Urothelium cell line (cell line): ENCODE measurements around the gene GSG1L.

ENCODE experiments used
- DNase-seq: peaks from one replicate; pipeline ENCODE4 v3.0.0; 2011; ENCODE audit warnings: low spot score, mixed read lengths
- FAIRE-seq: peaks from 2 replicates; lab custom pipeline; 2011; peaks lifted over from hg19 to GRCh38; lab: Jason Lieb, UNC

Gene GSG1L

DNA sequence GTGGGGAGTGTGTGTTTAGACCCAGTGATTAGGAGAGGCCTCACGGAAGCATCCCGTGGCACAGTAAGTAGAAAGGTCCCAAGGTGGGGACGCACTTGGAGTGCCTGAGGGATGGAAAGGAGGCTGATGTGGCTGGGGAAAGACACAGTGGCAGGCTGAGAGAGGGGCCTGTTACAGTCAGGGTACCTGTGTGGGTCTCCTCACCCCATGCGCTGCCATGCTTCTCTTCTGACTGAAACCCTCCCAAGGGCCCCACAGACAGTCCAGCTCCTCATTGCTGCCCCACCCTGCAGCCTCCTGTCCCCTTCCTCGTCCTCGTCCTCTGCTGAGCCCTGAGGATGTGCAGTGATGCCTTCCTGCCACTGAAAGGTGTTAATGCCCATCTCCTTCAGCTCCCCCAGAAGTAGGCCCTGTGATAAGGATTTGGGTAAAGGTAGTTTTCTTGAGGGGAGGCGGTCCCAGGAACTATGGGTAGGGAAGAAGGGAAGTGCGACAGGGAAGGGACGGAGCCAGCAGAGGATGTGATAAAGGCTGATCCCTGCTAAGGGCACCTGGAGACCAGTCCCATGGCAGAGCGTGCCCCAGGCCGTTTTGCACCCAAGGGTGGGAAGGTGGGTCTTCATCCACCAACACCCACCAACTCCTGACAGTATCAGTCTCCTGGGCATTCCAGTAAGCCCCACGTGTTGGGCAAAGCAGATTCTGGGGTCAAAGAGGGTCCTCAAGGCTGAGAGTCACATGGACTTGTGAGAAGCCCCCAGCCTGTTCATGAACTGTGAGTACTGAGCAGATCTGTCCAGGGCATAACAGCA lies 237.2 kb downstream of the GSG1L start:
- DNase-seq (no peak), FAIRE-seq (no peak)

DNA sequence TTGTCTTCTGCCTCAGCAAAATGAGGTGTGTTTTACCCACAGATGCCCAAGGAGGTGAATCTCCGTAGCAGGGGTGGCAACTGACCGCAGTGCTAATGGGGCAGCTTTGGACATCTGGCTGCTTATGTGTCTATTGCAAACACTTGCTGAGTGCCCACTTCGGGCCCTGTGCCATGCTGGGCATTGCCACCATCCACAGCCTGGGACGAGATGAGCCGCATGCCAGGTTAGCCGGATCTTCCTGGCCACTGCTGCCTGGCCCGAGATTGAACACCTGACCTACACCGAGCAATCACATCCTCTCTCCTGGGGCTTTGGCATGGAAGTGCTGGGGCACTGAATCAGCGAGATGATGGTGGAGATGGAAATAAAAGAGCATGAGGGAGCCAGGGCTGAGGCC lies 238.7 kb downstream of the GSG1L start:
- no peak for DNase-seq
- FAIRE-seq = no peak

DNA sequence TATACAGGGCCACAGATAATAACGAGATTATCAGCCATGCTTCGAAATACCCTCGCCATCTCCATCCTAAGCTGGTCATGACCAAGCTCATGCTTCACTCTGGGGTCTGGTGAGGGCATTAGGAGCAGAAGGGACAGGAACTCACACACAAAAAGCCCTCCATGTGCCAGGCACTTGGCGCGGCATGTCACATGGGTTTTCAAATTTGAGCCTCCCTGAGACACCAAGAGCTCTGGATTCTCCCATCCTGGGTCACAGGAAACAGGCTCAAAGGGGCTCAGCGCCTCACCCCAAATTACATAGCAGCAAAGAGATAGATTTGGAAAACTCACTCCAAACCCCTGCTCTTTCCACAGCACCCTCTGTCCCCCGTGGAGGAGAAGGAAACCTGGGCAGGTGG lies 239.5 kb downstream of the GSG1L start:
- DNase-seq (no peak), FAIRE-seq (no peak)

DNA sequence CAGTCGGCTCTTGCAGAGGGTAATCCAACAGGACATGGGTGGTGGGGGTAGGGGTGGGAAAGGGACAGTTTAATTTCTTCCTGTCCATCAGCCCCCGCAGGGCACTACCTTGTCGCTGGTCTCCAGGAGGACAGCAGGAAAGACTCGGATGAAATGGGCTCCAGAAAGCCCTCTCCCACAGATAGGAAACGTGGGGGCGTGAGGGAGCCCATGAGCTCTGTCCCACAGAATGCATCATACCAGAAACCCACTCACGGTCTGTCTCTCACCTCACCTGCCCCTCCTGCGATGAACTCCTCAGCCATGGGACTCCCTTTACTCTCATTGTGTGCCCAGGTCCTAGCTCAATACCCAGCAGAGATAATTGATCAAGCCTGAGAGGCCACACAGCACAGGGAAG lies 240.1 kb downstream of the GSG1L start:
- FAIRE-seq = no peak
- DNase-seq = no peak

DNA sequence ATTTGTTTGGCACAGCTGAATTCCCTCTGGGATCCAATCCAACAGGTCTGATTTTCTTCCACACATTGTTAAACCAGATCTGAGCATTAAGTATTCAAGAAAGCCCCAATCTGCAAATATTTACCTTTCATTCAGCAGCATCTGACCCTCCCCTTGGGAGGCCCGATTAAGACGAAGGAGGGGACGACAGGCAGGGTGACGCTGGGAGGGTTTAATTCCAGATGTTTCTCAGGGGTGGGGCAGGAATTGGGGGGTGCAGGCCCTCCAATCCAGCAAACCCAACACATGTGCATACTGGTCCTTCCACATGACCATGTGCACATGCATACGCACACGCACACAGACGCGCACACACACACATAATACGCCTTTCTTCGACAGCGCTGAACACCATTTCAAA lies 240.5 kb downstream of the GSG1L start:
- DNase-seq = no peak

DNA sequence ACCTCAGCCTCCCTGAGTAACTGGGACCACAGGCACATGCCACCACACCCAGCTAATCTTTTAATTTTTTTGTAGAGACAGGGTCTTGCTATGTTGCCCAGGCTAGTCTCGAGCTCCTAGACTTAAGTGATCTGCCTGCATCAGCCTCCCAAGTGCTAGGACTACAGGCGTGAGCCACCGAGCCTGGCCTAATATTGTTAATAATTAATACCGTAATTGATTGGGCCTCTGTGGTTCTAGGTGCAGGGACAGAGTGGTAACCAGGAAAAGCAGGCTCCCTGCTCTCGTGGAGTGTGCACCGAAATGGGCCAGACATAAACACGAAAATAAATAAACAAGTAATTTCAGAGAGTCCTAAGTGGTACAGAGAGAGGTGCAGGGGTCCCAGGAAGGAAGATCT lies 241.0 kb downstream of the GSG1L start:
- FAIRE-seq = no peak
- no peak for DNase-seq

More for the DNA sequence above, 240.5 kb downstream of the GSG1L start:
- no peak for FAIRE-seq

DNA sequence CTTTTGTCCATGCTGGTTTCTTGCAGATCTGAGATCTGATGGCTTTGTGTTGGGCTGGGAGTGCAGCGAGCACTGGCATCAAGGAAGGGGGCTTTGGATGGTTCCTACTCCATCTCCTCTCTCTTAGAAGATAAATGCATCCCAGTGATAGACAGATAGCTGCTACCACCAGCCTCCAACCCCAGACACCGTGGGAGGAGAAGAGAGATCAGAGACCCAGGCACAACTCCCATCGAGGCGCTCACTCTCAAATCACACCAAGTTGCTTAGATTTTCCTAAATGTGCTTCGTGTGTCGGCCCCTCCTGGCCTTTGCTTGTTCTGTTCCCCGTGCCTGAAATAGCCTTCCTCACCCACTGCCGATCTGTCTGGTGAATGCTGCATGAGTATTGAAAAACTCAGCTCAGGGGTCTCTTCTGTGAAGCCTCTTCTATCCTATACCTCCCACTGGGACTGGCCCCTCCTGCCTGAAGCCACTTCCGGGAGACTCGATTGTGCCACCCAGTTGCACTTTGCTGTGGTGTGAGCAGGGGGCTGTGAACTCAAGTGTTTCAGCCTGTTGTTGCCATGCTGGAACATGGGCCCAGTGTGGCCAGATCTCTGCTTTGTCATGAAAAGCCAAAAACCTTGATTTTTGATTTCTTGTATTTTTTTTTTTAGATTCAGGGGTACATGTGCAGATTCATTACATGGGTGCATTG lies 242.7 kb downstream of the GSG1L start:
- DNase-seq (no peak), FAIRE-seq (no peak)

DNA sequence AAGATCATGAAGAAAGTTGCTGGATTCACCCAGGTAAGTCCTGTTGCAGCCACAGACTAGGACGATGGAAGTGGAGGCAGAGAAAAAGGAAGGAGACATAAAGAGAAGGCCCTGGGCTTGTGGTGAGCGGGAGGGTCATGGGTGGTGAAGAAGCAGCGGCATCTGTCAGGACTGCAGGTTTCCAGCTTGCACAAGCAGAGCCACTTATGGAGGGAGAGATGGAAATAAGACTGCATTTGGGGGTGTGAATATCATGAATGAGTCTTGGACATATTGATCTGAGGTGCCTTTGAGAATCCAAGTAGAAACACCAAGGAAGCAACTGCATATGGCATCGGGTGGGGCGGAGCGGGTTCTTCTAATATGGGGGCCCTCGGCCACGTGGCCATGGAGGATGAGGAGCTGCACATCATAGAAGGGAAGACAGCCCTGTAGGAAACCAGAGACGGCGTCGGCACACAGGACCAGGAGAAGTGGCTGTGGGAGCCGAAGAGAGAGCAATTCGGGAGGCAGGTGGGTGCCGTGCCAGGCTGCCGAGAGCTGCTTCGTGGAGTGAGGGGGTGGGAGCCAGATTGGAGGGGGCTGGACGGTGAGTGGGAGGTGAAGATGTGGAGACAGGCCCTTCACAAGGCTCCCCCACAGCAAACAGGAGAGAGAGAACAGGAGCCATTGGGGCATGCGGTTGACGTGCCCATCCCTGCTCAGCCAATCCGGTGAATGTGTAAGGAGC lies 243.5 kb downstream of the GSG1L start:
- no peak for FAIRE-seq
- no peak for DNase-seq

DNA sequence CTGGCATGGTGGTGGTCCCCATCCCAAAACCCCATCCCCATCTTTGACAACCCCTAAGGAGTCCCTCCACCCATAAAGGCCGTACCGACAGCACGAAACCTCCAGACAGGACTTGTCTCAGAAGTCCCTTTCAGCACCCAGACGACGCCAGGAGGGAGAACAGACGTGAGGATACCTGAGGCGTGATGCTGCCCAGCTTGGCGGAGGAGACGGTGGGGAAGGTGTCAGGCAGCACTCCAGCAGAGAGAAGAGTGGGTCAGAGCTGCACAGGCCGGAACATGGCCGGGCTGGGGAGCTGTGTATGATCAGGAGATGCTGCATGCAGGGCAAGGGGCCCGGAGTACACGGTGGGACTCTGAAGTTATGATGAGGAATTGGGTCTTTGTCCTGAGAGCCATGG lies 244.2 kb downstream of the GSG1L start:
- FAIRE-seq (no peak), DNase-seq (no peak)

DNA sequence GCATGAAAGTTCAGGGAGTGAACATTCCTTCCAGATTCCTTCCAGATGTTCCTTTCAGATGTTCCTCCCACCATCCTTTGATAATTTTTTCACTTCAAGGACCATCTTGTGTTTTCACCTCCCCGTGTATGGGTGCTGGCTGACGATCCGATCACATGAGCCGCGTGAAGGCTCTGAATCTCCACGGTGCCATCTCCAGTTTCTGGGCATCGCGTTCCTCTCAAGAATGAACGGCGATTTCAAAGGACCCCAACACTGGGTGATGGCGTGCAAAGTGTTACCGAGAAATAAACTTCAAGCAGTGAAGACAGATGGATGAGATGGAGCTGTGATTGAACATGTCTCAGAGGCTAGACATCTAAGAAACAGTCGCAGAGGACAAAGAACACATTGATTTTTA lies 245.3 kb downstream of the GSG1L start:
- DNase-seq = no peak
- FAIRE-seq = no peak

DNA sequence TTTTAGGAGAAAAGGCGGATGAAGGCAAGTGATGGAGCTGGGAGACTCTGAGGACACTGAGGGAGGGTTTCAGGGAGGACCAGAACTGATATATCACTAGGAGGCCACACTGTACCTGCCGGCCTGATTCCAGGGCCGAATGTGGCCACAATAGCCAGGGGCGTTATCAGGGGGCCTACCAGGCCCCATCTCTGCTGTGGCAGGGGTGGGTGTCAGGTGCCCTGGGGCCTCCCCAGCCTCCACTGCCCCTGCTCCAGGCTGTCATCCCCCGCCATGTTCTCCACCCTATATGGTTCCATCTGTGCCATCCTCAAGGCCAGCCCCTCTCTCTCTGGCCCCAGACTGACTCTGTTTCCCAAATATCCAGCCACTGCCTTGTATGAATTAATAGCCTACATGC lies 246.5 kb downstream of the GSG1L start:
- DNase-seq (no peak), FAIRE-seq (no peak)

DNA sequence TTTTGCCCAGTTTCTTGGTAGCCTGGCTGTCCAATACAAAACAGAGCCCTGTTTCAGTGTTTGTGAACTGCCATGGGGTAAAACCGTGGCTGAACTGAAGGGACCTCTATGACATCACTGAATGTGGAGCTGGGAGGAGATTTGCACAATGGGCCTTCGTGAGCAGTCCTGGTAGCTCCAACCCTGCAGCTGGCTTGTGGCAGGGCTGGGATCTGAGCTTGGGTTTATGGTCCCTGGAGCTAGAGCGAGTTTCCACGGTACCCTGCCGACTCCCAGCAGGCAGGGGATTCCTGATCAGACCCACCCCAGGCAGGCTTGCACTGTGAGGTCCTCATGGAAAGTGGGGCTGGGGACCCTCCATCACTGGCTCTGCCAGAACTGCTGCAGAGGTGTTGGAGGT lies 247.0 kb downstream of the GSG1L start:
- DNase-seq (no peak), FAIRE-seq (no peak)

DNA sequence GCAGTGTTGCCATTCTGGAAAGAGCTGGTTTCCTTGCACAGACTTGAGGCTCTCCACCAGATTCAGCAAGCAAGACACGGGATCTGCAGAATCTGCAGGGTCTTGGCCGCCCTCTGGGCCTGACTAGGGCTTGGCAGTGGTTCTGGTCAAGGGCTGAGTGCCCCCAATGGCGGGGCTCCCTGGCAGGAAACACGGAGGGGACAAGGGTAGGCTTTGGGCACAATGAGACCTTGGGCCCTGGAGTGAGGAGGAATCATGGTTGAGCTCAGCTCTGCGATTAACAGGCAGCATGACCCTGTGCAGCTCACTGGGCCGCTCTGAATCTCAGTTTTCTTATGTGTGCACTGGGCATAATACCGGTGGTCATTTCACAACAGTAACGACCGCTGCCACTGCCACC lies 249.9 kb downstream of the GSG1L start:
- DNase-seq (no peak), FAIRE-seq (no peak)

DNA sequence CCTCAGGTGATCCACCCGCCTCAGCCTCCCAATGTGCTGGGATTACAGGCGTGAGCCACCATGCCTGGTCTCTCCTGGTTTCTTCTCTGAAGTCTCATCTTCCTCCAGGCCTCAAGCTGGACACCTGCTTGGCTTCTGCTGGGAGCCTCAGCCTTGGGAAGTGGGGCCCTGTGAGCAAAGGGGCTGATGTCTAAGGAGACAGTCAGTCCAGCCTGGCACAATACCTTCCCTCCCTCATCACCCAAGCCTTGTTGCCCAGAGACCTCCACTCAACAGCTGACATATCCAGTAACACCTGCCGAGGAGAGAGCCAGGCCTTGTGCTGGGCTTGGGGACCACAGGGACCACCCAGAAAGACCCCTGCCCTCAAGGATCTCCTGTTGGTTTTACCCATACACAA lies 251.6 kb downstream of the GSG1L start:
- FAIRE-seq = no peak

DNA sequence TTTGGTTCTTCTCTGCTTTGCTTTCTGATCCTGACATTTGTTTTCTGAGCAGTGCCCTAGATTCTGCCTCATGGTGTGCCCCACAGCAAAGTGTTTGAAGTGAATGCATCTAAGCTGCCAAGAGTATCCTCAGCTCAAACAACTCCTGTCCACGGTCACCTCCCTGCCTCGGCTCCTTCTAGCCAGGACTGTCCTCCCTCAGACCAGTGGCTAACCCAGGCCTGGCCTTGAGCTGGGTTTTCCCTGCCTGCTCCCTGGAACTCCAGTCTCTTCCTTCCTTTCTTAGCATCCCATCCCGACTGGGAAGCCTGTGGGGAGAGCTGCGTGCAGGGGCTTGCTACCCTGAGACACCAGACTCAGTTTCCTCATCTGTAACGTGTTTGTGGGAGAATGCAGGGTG lies 256.5 kb downstream of the GSG1L start:
- FAIRE-seq (no peak), DNase-seq (no peak)

More for the DNA sequence above, 251.6 kb downstream of the GSG1L start:
- DNase-seq = no peak

DNA sequence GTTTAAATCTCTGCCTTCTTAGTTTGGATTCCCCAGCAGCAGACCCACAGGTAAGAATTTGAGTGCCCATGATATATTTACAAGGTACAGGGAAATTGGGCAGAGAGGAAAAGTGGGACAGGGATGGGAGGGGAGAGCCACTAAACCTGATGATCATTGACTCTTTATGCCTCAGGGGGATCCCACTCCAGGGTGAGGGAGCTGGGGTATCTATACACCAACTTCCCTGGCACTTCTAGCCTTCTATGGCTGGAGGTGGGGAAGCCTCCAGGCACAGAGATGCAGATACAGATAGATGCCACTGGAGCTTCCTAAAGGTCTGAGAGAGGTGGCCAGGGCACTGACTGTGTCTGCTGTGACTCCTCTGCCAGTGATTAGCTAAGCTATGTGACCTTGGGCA lies 257.1 kb downstream of the GSG1L start:
- no peak for DNase-seq
- FAIRE-seq = no peak

DNA sequence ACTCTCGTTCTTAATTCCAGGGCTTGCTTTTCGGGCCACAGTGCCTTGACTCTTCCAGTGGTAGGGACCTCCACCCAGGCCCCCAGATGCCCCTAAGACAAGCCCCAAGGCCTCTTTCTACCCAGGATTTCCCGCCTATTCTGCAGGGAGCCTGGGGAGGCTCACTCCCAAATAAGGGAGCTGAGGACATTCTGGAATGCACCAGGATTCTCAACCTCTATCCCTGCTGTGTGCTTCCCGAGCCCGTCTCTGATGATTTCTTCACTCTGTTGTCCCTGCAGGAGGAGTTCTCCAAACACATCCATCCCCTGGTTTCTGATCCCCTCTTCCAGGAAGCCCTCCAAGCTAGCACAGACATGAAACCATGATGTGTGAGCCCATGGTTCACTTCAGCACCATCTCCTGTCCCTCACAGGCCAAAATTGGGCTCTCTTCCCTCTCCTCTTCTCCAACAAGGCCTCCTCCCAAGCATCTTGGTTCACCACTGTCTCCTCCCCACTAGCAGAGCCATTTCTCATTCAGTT lies 257.6 kb downstream of the GSG1L start:
- no peak for DNase-seq
- no peak for FAIRE-seq

DNA sequence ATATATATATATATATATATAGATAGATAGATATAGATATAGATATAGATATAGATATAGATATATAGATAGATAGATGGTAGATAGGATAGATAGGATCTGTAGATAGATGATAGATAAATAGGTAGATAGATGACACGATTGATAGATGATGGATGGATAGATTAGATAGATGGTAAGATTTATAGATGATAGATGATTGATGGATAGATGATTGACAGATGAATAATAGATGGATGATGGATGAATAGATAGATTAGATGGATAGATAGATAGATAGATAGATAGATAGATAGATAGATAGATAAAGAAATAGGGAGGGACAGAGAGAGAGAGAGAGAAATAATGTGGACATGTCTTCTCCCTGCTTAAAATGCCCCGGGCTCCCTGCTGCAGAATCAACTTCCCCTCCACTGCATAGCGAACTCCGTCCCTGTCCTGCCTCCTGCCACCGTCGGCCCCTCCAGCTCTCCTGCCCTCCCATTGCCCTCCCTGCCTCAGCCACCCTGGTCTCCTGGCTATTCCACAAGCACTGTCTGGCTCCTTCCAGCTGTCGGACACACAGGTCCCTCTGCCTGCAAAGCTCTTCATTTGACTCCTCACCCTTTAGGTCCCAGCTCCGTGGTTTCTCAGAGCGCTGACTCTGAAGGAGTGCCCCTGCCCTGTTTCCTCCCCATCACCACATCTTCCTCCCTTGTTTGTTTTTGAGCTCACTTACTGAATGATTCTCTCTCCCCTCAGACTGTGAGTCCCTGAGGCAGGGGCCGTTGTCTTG lies 259.6 kb downstream of the GSG1L start:
- DNase-seq (no peak), FAIRE-seq (no peak)

DNA sequence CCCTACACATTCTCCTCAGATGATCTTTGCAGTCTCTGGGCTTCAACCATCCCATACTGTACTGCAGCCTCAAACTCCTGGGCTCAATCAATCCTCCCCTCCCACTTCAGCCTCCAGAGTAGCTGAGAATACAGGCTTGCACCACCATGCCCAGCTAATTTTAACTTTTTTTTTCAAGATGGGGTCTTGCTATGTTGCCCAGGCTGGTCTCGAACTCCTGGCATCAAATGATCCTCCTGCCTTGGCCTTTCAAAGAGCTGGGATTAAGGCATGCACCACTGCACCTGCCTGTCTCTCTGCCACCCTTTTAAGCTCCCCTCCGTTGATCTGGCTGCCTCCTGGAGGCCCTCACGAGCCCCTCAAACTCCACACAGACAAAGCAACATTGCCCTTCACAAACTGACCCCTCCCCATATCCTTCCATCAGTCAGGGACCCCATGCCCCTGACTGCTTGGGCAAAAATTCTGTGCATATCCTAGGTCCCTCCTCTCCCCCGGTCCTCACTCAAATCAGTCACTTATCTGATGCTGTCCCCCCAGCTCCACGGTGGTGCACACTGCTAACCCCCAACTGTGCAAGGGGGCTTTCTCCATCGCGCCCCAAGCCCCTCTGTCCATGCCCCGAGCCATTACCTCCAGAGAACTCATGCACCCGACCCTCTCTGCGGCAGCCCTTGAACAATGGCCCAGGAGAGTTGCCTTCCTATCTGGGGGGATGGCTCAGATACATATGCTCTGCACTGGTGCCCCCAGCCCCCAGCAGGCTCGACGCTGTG lies 260.7 kb downstream of the GSG1L start:
- DNase-seq (no peak), FAIRE-seq (no peak)

DNA sequence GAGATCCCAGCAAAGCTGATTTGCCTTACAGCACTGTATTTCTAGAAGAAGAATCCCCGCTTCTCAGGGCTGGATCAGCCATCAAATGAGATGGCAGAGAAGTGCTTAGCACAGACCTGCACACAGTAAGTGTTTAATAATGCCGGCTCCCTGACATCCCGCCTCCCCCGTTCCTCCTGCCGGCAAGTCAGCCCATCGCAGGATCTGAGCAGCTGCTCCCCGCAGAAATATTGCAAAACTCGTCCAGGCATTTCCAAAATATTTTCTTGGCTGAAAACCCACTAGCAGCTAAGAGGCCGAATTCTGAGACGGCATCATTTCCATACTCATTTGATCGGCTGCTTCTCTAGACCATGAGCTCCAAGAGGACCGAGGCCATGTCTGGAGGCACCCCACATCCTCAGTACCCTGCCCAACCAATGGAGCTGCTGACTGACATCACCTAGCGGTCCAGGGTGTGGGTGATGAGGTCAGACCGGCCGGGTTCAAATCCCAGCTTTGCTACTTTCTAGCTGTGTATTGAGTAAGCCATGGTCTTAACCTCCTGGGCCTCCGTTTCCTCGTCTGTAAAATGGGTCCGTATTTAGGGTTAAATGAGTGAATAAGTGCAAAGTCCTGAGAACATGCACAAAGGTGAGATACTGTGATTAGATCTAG lies 262.1 kb downstream of the GSG1L start:
- no peak for DNase-seq

More for the DNA sequence above, 262.1 kb downstream of the GSG1L start:
- no peak for FAIRE-seq
